WTC11 (cell line): ENCODE results near the gene NTF3. TPM values are rescaled to one million over a fixed set of nuclear protein-coding genes. Genes with fewer than 3 reads are reported as not detected.

Experiments
- ATAC-seq: fragments of 200-7000 bp; cut with Tn5 transposase; 2 replicates; pipeline ENCODE4 v1.10.0; 2021; ENCODE audit warnings: mild to moderate bottlenecking, moderate library complexity
- CTCF ChIA-PET: fragments of 300-600 bp; sonication (Branson Sonifier 250); formaldehyde crosslinking; loops from one replicate; lab custom pipeline; 2021; ENCODE audit warnings: antibody characterized with exemption; lab: Charles Lee
- POLR2A ChIA-PET: fragments of 350-600 bp; sonication (Branson Sonifier 250); formaldehyde crosslinking; loops from one replicate; lab custom pipeline; 2021; ENCODE audit warnings: antibody characterized with exemption; lab: Charles Lee
- DNase-seq: peaks from one replicate; pipeline ENCODE4 v3.0.0; 2021; ENCODE audit warnings: low spot score
- H3K27ac Mint-ChIP-seq: 2 replicates; pipeline ENCODE4 v1.8.0; 2021; ENCODE audit warnings: mixed read lengths
- H3K27me3 Mint-ChIP-seq: 2 replicates; pipeline ENCODE4 v1.8.0; 2021; ENCODE audit warnings: low read depth, mild to moderate bottlenecking, moderate library complexity, mixed read lengths
- H3K36me3 Mint-ChIP-seq: 2 replicates; pipeline ENCODE4 v1.8.0; 2021; ENCODE audit warnings: mixed read lengths
- H3K4me1 Mint-ChIP-seq: 2 replicates; pipeline ENCODE4 v1.8.0; 2022; ENCODE audit warnings: mixed read lengths
- H3K4me3 Mint-ChIP-seq: 2 replicates; pipeline ENCODE4 v1.8.0; 2021; ENCODE audit warnings: mild to moderate bottlenecking, moderate library complexity, mixed read lengths
- H3K9me3 Mint-ChIP-seq: 2 replicates; pipeline ENCODE4 v1.8.0; 2021; ENCODE audit warnings: mixed read lengths
- ATF1 ChIP-seq: sonication (generic); formaldehyde crosslinking; IDR thresholded peaks from 2 replicates; pipeline ENCODE4 v1.8.1; 2023; ENCODE audit warnings: mild to moderate bottlenecking, moderate library complexity, missing genetic modification reagents
- GABPB1 ChIP-seq: sonication (generic); formaldehyde crosslinking; IDR thresholded peaks from 2 replicates; pipeline ENCODE4 v1.8.1; 2023; ENCODE audit warnings: mild to moderate bottlenecking, missing genetic modification reagents
- HMGA2 ChIP-seq: fragments of 250-450 bp; sonication (Bioruptor Pico); IDR thresholded peaks from 2 replicates; pipeline ENCODE4 v1.4.0; 2021; ENCODE audit warnings: mild to moderate bottlenecking, moderate library complexity
- KAT7 ChIP-seq: sonication (generic); formaldehyde crosslinking; IDR thresholded peaks from 2 replicates; pipeline ENCODE4 v1.8.1; 2023; ENCODE audit warnings: missing genetic modification reagents, mild to moderate bottlenecking, borderline replicate concordance
- NR1H2 ChIP-seq: sonication (generic); formaldehyde crosslinking; IDR thresholded peaks from 2 replicates; pipeline ENCODE4 v1.9.0; 2021; ENCODE audit warnings: mild to moderate bottlenecking, moderate library complexity, missing genetic modification reagents
- NR2C2 ChIP-seq: sonication (generic); formaldehyde crosslinking; IDR thresholded peaks from 2 replicates; pipeline ENCODE4 v1.8.0; 2022; ENCODE audit warnings: mild to moderate bottlenecking, missing genetic modification reagents
- PRRX2 ChIP-seq: fragments of 250-450 bp; sonication (Bioruptor Pico); IDR thresholded peaks from 2 replicates; pipeline ENCODE4 v1.8.0; 2021; ENCODE audit warnings: mild to moderate bottlenecking
- RELA ChIP-seq: sonication (generic); formaldehyde crosslinking; IDR thresholded peaks from 2 replicates; pipeline ENCODE4 v1.8.1; 2022; ENCODE audit warnings: missing genetic modification reagents, mild to moderate bottlenecking, borderline replicate concordance
- SMAD4 ChIP-seq: sonication (generic); formaldehyde crosslinking; IDR thresholded peaks from 2 replicates; pipeline ENCODE4 v1.8.0; 2022; ENCODE audit warnings: mild to moderate bottlenecking, missing genetic modification reagents
- SOX15 ChIP-seq: fragments of 250-450 bp; sonication (Bioruptor Pico); IDR thresholded peaks from 2 replicates; pipeline ENCODE4 v1.9.0; 2021; ENCODE audit warnings: mild to moderate bottlenecking
- SP1 ChIP-seq: sonication (generic); formaldehyde crosslinking; conservative IDR thresholded peaks from 2 replicates; pipeline ENCODE4 v1.8.1; 2022; ENCODE audit warnings: missing genetic modification reagents
- TEAD4 ChIP-seq: sonication (generic); formaldehyde crosslinking; IDR thresholded peaks from 2 replicates; pipeline ENCODE4 v1.8.0; 2022; ENCODE audit warnings: mild to moderate bottlenecking, missing genetic modification reagents
- ZNF219 ChIP-seq: sonication (generic); formaldehyde crosslinking; IDR thresholded peaks from 2 replicates; pipeline ENCODE4 v1.8.0; 2023; ENCODE audit warnings: missing genetic modification reagents, mild to moderate bottlenecking, borderline replicate concordance
- ZNF232 ChIP-seq: sonication (generic); formaldehyde crosslinking; IDR thresholded peaks from 2 replicates; pipeline ENCODE4 v1.8.0; 2022; ENCODE audit warnings: mild to moderate bottlenecking, missing genetic modification reagents
- ZNF671 ChIP-seq: fragments of 250-450 bp; sonication (Bioruptor Pico); IDR thresholded peaks from 2 replicates; pipeline ENCODE4 v1.8.0; 2021; ENCODE audit warnings: mild to moderate bottlenecking
- total RNA-seq: library from RNA; stranded (reverse); gene quantifications from 3 replicates; pipeline ENCODE4 v1.2.3, GENCODE V29; 2021
- TF ChIP-seq, protein P1 (sequence below): sonication (generic); formaldehyde crosslinking; IDR thresholded peaks from 2 replicates; pipeline ENCODE4 v1.8.0; 2022; ENCODE audit warnings: mild to moderate bottlenecking, missing genetic modification reagents
- TF ChIP-seq, protein P2 (sequence below): sonication (generic); formaldehyde crosslinking; IDR thresholded peaks from 2 replicates; pipeline ENCODE4 v1.8.0; 2023; ENCODE audit warnings: mild to moderate bottlenecking, missing genetic modification reagents
- TF ChIP-seq, protein P3 (sequence below): sonication (generic); formaldehyde crosslinking; conservative IDR thresholded peaks from 2 replicates; pipeline ENCODE4 v1.8.1; 2022; ENCODE audit warnings: mild to moderate bottlenecking, missing genetic modification reagents
- TF ChIP-seq, protein P4 (sequence below): sonication (generic); formaldehyde crosslinking; IDR thresholded peaks from 2 replicates; pipeline ENCODE4 v1.8.1; 2022; ENCODE audit warnings: low read depth, mild to moderate bottlenecking, moderate library complexity, missing genetic modification reagents, borderline replicate concordance
- TF ChIP-seq, protein P5 (sequence below): fragments of 250-450 bp; sonication (Bioruptor Pico); IDR thresholded peaks from 2 replicates; pipeline ENCODE4 v1.9.0; 2021; ENCODE audit warnings: mild to moderate bottlenecking, borderline replicate concordance
- TF ChIP-seq, protein P6 (sequence below): sonication (generic); formaldehyde crosslinking; IDR thresholded peaks from 2 replicates; pipeline ENCODE4 v1.8.0; 2022; ENCODE audit warnings: mild to moderate bottlenecking, missing genetic modification reagents
- TF ChIP-seq, protein P7 (sequence below): sonication (generic); formaldehyde crosslinking; IDR thresholded peaks from 2 replicates; pipeline ENCODE4 v1.8.0; 2022; ENCODE audit warnings: mild to moderate bottlenecking, missing genetic modification reagents
- TF ChIP-seq, protein P8 (sequence below): sonication (generic); formaldehyde crosslinking; IDR thresholded peaks from 2 replicates; pipeline ENCODE4 v1.8.1; 2022; ENCODE audit warnings: mild to moderate bottlenecking, missing genetic modification reagents, moderate library complexity, borderline replicate concordance

The NTF3 gene
- total RNA-seq, 1 experiment from 2014 or later, result 1.3 TPM

DNA sequence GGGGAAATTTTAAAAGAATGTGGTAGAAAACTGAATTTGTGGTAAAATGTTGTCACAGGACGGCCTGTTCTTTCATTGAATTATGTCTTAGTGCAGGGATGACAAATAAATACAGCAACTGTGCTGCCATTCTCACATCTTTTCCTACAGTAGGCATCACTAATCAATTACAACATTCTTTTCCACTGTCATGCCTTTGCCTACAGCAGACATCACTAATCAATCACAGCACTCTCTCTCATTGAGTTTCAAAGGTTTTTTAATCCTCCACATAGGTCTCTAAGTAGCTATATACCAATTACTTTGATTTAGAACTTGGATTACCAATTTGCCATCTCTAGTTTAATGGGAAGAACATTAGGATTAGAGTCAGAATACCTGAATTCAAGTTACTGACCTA is 30.1 kb downstream of the NTF3 start:
- DNase-seq (no peak), ATAC-seq (no peak)
- H3K4me1 Mint-ChIP-seq, result peaks cover 18% of the 10 kb centered on the region
- no peaks in the 10 kb centered on the region for H3K27me3 Mint-ChIP-seq
- TF ChIP-seq HMGA2 (CRISPR knock-in tag), result no peak
- peaks cover 7% of the 10 kb centered on the region for H3K9me3 Mint-ChIP-seq
- ChIA-PET CTCF (no interaction called here), POLR2A (no interaction called here)
- H3K27ac Mint-ChIP-seq, result no peak overlapping the region
- no peak overlapping the region for H3K4me3 Mint-ChIP-seq
- no peaks in the 10 kb centered on the region for H3K36me3 Mint-ChIP-seq

DNA sequence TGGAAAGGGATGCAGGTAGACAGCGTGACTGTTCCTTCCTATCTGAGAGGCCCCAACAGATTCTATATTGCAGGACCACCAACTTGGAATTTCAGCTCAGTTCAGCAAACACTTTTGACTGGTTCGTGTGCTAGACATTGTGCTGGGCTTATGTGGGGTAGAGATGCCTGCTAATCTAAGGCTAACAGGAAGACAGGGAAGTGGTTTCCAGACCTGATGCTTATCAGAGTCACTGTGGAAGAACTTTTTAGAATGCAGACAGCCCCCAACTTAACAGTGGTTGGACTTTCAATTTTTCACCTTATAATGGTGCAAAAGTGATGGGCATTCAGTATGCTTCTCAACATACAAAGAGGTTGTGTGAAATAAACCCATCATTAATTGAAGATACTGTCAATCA is 32.2 kb downstream of the NTF3 start:
- POLR2A ChIA-PET, result no interaction called here
- no peak for ATAC-seq
- no peak for DNase-seq
- no peaks in the 10 kb centered on the region for H3K36me3 Mint-ChIP-seq
- H3K4me3 Mint-ChIP-seq, result no peak overlapping the region
- TF ChIP-seq NR2C2 (CRISPR knock-in tag), result no peak
- no peak for TF ChIP-seq PRRX2 (CRISPR knock-in tag)
- no peak for TF ChIP-seq KAT7 (CRISPR knock-in tag)
- no peak for TF ChIP-seq NR1H2 (CRISPR knock-in tag)
- no peak for TF ChIP-seq TEAD4 (CRISPR knock-in tag)
- TF ChIP-seq, protein P1, sequence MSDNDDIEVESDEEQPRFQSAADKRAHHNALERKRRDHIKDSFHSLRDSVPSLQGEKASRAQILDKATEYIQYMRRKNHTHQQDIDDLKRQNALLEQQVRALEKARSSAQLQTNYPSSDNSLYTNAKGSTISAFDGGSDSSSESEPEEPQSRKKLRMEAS (CRISPR knock-in tag), result no peak
- TF ChIP-seq, protein P2, sequence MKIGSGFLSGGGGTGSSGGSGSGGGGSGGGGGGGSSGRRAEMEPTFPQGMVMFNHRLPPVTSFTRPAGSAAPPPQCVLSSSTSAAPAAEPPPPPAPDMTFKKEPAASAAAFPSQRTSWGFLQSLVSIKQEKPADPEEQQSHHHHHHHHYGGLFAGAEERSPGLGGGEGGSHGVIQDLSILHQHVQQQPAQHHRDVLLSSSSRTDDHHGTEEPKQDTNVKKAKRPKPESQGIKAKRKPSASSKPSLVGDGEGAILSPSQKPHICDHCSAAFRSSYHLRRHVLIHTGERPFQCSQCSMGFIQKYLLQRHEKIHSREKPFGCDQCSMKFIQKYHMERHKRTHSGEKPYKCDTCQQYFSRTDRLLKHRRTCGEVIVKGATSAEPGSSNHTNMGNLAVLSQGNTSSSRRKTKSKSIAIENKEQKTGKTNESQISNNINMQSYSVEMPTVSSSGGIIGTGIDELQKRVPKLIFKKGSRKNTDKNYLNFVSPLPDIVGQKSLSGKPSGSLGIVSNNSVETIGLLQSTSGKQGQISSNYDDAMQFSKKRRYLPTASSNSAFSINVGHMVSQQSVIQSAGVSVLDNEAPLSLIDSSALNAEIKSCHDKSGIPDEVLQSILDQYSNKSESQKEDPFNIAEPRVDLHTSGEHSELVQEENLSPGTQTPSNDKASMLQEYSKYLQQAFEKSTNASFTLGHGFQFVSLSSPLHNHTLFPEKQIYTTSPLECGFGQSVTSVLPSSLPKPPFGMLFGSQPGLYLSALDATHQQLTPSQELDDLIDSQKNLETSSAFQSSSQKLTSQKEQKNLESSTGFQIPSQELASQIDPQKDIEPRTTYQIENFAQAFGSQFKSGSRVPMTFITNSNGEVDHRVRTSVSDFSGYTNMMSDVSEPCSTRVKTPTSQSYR, result no peak
- TF ChIP-seq, protein P3, sequence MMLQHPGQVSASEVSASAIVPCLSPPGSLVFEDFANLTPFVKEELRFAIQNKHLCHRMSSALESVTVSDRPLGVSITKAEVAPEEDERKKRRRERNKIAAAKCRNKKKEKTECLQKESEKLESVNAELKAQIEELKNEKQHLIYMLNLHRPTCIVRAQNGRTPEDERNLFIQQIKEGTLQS, result no peak
- CTCF ChIA-PET, result no interaction called here
- no peaks in the 10 kb centered on the region for H3K27me3 Mint-ChIP-seq
- peaks cover 13% of the 10 kb centered on the region for H3K4me1 Mint-ChIP-seq
- no peak overlapping the region for H3K27ac Mint-ChIP-seq
- peaks cover 7% of the 10 kb centered on the region for H3K9me3 Mint-ChIP-seq

DNA sequence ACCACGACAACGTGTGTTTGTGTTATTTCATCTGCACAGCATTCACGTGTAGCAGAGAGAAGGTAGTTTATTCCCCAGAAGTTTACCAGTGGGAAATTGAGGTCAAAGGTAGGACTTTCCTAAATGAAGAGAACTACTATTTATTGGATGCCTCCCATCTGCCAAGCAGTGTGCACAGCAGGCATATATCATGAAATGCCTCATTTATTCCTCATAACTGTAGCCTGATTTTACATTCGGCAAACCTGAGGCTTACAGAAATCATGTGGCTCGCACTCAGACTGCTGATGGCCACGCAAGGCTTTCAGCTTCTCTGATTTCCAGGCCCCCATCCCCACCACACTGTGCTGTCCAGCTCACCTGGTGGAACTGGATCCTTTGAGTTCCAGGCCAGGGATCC is 33.5 kb downstream of the NTF3 start:
- H3K36me3 Mint-ChIP-seq, result no peaks in the 10 kb centered on the region
- H3K27me3 Mint-ChIP-seq, result no peaks in the 10 kb centered on the region
- CTCF ChIA-PET, result no interaction called here
- H3K27ac Mint-ChIP-seq, result no peak overlapping the region
- POLR2A ChIA-PET, result no interaction called here
- H3K4me3 Mint-ChIP-seq, result no peak overlapping the region
- H3K9me3 Mint-ChIP-seq, result peaks cover 7% of the 10 kb centered on the region
- peaks cover 10% of the 10 kb centered on the region for H3K4me1 Mint-ChIP-seq
- no peak for ATAC-seq
- DNase-seq, result no peak
- TF ChIP-seq ZNF219 (CRISPR knock-in tag) (no peak), SMAD4 (CRISPR knock-in tag) (no peak), SP1 (no peak), ATF1 (CRISPR knock-in tag) (no peak), SOX15 (no peak), ZNF232 (CRISPR knock-in tag) (no peak), RELA (CRISPR knock-in tag) (no peak), GABPB1 (CRISPR knock-in tag) (no peak), ZNF671 (no peak)
- TF ChIP-seq, protein P4, sequence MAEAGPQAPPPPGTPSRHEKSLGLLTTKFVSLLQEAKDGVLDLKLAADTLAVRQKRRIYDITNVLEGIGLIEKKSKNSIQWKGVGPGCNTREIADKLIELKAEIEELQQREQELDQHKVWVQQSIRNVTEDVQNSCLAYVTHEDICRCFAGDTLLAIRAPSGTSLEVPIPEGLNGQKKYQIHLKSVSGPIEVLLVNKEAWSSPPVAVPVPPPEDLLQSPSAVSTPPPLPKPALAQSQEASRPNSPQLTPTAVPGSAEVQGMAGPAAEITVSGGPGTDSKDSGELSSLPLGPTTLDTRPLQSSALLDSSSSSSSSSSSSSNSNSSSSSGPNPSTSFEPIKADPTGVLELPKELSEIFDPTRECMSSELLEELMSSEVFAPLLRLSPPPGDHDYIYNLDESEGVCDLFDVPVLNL (CRISPR knock-in tag), result no peak
- TF ChIP-seq, protein P5, sequence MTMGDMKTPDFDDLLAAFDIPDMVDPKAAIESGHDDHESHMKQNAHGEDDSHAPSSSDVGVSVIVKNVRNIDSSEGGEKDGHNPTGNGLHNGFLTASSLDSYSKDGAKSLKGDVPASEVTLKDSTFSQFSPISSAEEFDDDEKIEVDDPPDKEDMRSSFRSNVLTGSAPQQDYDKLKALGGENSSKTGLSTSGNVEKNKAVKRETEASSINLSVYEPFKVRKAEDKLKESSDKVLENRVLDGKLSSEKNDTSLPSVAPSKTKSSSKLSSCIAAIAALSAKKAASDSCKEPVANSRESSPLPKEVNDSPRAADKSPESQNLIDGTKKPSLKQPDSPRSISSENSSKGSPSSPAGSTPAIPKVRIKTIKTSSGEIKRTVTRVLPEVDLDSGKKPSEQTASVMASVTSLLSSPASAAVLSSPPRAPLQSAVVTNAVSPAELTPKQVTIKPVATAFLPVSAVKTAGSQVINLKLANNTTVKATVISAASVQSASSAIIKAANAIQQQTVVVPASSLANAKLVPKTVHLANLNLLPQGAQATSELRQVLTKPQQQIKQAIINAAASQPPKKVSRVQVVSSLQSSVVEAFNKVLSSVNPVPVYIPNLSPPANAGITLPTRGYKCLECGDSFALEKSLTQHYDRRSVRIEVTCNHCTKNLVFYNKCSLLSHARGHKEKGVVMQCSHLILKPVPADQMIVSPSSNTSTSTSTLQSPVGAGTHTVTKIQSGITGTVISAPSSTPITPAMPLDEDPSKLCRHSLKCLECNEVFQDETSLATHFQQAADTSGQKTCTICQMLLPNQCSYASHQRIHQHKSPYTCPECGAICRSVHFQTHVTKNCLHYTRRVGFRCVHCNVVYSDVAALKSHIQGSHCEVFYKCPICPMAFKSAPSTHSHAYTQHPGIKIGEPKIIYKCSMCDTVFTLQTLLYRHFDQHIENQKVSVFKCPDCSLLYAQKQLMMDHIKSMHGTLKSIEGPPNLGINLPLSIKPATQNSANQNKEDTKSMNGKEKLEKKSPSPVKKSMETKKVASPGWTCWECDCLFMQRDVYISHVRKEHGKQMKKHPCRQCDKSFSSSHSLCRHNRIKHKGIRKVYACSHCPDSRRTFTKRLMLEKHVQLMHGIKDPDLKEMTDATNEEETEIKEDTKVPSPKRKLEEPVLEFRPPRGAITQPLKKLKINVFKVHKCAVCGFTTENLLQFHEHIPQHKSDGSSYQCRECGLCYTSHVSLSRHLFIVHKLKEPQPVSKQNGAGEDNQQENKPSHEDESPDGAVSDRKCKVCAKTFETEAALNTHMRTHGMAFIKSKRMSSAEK, result no peak
- TF ChIP-seq, protein P6, sequence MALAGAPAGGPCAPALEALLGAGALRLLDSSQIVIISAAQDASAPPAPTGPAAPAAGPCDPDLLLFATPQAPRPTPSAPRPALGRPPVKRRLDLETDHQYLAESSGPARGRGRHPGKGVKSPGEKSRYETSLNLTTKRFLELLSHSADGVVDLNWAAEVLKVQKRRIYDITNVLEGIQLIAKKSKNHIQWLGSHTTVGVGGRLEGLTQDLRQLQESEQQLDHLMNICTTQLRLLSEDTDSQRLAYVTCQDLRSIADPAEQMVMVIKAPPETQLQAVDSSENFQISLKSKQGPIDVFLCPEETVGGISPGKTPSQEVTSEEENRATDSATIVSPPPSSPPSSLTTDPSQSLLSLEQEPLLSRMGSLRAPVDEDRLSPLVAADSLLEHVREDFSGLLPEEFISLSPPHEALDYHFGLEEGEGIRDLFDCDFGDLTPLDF (CRISPR knock-in tag), result no peak
- TF ChIP-seq, protein P7, sequence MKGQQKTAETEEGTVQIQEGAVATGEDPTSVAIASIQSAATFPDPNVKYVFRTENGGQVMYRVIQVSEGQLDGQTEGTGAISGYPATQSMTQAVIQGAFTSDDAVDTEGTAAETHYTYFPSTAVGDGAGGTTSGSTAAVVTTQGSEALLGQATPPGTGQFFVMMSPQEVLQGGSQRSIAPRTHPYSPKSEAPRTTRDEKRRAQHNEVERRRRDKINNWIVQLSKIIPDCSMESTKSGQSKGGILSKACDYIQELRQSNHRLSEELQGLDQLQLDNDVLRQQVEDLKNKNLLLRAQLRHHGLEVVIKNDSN (CRISPR knock-in tag), result no peak
- TF ChIP-seq, protein P8, sequence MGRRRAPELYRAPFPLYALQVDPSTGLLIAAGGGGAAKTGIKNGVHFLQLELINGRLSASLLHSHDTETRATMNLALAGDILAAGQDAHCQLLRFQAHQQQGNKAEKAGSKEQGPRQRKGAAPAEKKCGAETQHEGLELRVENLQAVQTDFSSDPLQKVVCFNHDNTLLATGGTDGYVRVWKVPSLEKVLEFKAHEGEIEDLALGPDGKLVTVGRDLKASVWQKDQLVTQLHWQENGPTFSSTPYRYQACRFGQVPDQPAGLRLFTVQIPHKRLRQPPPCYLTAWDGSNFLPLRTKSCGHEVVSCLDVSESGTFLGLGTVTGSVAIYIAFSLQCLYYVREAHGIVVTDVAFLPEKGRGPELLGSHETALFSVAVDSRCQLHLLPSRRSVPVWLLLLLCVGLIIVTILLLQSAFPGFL (CRISPR knock-in tag), result no peak
